HepG2 (cell line): ENCODE measurements around the gene TTLL11. TPM values are rescaled to one million over a fixed set of nuclear protein-coding genes. Genes with fewer than 3 reads are reported as not detected.

ENCODE experiments used
- ATAC-seq: fragments of 200-7000 bp; cut with Tn5 transposase; 3 replicates; pipeline ENCODE4 v1.9.1; 2020; ENCODE audit warnings: mild to moderate bottlenecking, moderate library complexity
- BruUV-seq: library from RNA; stranded (reverse); fragments of 400-500 nt; replicated peaks from 2 replicates; lab custom pipeline; 2021; lab: Mats Ljungman, UMichigan
- CTCF ChIA-PET: fragments of 300-600 bp; formaldehyde crosslinking; extraction: SDS; loops from one replicate; lab custom pipeline; 2021; ENCODE audit warnings: low total read pairs, inconsistent platforms, low intra/inter-chr PET ratio; lab: Yijun Ruan, JAX
- POLR2A ChIA-PET: fragments of 350-600 bp; sonication (Branson Sonifier 250); formaldehyde crosslinking; loops from one replicate; lab custom pipeline; 2020; ENCODE audit warnings: antibody characterized with exemption, inconsistent platforms; lab: Yijun Ruan, JAX
- DNase-seq: peaks from one replicate; pipeline ENCODE4 v3.0.0-alpha.2; 2015; ENCODE audit warnings: low spot score
- FAIRE-seq: peaks from 3 replicates; lab custom pipeline; 2011; peaks lifted over from hg19 to GRCh38; lab: Jason Lieb, UNC
- H2AFZ ChIP-seq: one replicate; pipeline ENCODE4 v1.6.1; 2011; ENCODE audit warnings: low read length, inconsistent platforms
- H3K27ac ChIP-seq: fragments of 300-600 bp; 3 replicates; pipeline ENCODE4 v1.8.0; 2011; ENCODE audit warnings: mixed run types, mild to moderate bottlenecking, mixed read lengths, low read length, inconsistent platforms; ENCODE audit not compliant: insufficient read depth; ENCODE audit errors: extremely low read length
- H3K27me3 ChIP-seq, 2 experiments: fragments of 200-600 bp in 1 of 2; 2 replicates in 1 of 2; 3 replicates in 1 of 2; pipeline versions ENCODE4 v1.6.0 to v1.8.0; 2011; ENCODE audit warnings: low read length in 2 of 2, mild to moderate bottlenecking in 2 of 2, moderate library complexity in 2 of 2, inconsistent platforms in 1 of 2; ENCODE audit not compliant: insufficient read depth in 2 of 2, control insufficient read depth in 1 of 2
- H3K36me3 ChIP-seq, 2 experiments: fragments of 200-600 bp in 1 of 2; replicated peaks in 1 of 2; 2 replicates in 1 of 2; 3 replicates in 1 of 2; pipeline versions ENCODE4 v1.5.1 to v1.8.0; 2011; ENCODE audit warnings: low read length in 2 of 2, inconsistent platforms in 1 of 2; ENCODE audit not compliant: insufficient read depth in 2 of 2, control insufficient read depth in 1 of 2
- H3K4me1 ChIP-seq: 2 replicates; pipeline ENCODE4 v1.5.1; 2012; ENCODE audit warnings: low read length, inconsistent platforms; ENCODE audit not compliant: insufficient read depth
- H3K4me2 ChIP-seq: 2 replicates; pipeline ENCODE4 v1.6.0; 2011; ENCODE audit warnings: low read depth, low read length, inconsistent platforms
- H3K4me3 ChIP-seq, 3 experiments: fragments of 200-600 bp in 1 of 3; sonication (generic), shearing (Covaris generic) in 1 of 3; replicated peaks in 1 of 3; 2 replicates each; pipeline ENCODE4 v1.5.1; 2011 to 2016; ENCODE audit warnings: low read length in 3 of 3, inconsistent platforms in 2 of 3, low read depth in 2 of 3, mild to moderate bottlenecking in 2 of 3, control low read depth in 1 of 3, mixed read lengths in 1 of 3; ENCODE audit not compliant: insufficient read depth in 1 of 3
- H3K79me2 ChIP-seq: one replicate; pipeline ENCODE4 v1.6.1; 2011; ENCODE audit warnings: low read length, inconsistent platforms; ENCODE audit not compliant: insufficient read depth
- H3K9ac ChIP-seq: 2 replicates; pipeline ENCODE4 v1.6.0; 2011; ENCODE audit warnings: mild to moderate bottlenecking, low read depth, low read length, inconsistent platforms; ENCODE audit not compliant: insufficient read depth
- H3K9me3 ChIP-seq: 2 replicates; pipeline ENCODE4 v1.5.1; 2012; ENCODE audit warnings: mild to moderate bottlenecking, low read length
- H4K20me1 ChIP-seq: 2 replicates; pipeline ENCODE4 v1.6.0; 2011; ENCODE audit warnings: inconsistent platforms, mild to moderate bottlenecking, low read length, moderate library complexity; ENCODE audit not compliant: insufficient read depth
- ARID3A ChIP-seq: IDR thresholded peaks from 2 replicates; pipeline ENCODE4 v1.6.1; 2012; ENCODE audit warnings: low read depth, low read length, improper control_type of control experiment
- CBX5 ChIP-seq: sonication (generic); formaldehyde crosslinking; IDR thresholded peaks from 2 replicates; pipeline ENCODE4 v1.4.0; 2020; ENCODE audit warnings: missing genetic modification reagents, borderline replicate concordance
- CHD4 ChIP-seq: fragments of 200-600 bp; sonication (generic); IDR thresholded peaks from 2 replicates; pipeline ENCODE4 v1.7.0; 2017; ENCODE audit warnings: mild to moderate bottlenecking, low read length, borderline replicate concordance
- IKZF4 ChIP-seq: sonication (generic); formaldehyde crosslinking; IDR thresholded peaks from 2 replicates; pipeline ENCODE4 v1.5.1; 2020; ENCODE audit warnings: borderline replicate concordance, mild to moderate bottlenecking, low read depth, missing genetic modification reagents; ENCODE audit errors: not compliant biosample characterization
- NFYB ChIP-seq: sonication (generic); formaldehyde crosslinking; IDR thresholded peaks from 2 replicates; pipeline ENCODE4 v1.4.0; 2020; ENCODE audit warnings: missing genetic modification reagents
- NR1H2 ChIP-seq: sonication (generic); formaldehyde crosslinking; IDR thresholded peaks from 2 replicates; pipeline ENCODE4 v1.8.1; 2022; ENCODE audit warnings: low read depth, missing genetic modification reagents, borderline replicate concordance
- RFX5 ChIP-seq: IDR thresholded peaks from 2 replicates; pipeline ENCODE4 v1.6.1; 2011; ENCODE audit warnings: low read depth, low read length, improper control_type of control experiment
- XBP1 ChIP-seq: sonication (generic); formaldehyde crosslinking; IDR thresholded peaks from 2 replicates; pipeline ENCODE4 v1.5.0; 2020; ENCODE audit warnings: missing genetic modification reagents
- ZBTB7A ChIP-seq: sonication (generic); formaldehyde crosslinking; IDR thresholded peaks from 2 replicates; pipeline ENCODE4 v1.8.0; 2022; ENCODE audit warnings: mild to moderate bottlenecking, missing genetic modification reagents
- ZFP90 ChIP-seq: sonication (generic); formaldehyde crosslinking; IDR thresholded peaks from 2 replicates; pipeline ENCODE4 v1.8.0; 2022; ENCODE audit warnings: missing genetic modification reagents, mild to moderate bottlenecking, inconsistent platforms, borderline replicate concordance
- ZMAT3 ChIP-seq: sonication (generic); formaldehyde crosslinking; conservative IDR thresholded peaks from 2 replicates; pipeline ENCODE4 v1.7.0; 2021; ENCODE audit warnings: missing genetic modification reagents
- ZNF513 ChIP-seq: sonication (generic); formaldehyde crosslinking; conservative IDR thresholded peaks from 2 replicates; pipeline ENCODE4 v1.5.0; 2020; ENCODE audit warnings: missing genetic modification reagents
- ZNF570 ChIP-seq: sonication (generic); formaldehyde crosslinking; IDR thresholded peaks from 2 replicates; pipeline ENCODE4 v1.4.0; 2020; ENCODE audit warnings: mild to moderate bottlenecking, missing genetic modification reagents, borderline replicate concordance
- ZNF766 ChIP-seq: sonication (generic); formaldehyde crosslinking; IDR thresholded peaks from 2 replicates; pipeline ENCODE4 v1.5.0; 2020; ENCODE audit warnings: missing genetic modification reagents, borderline replicate concordance
- WGBS: methylation state at CpG from one replicate; pipeline ENCODE4 v1.1.6; 2017; ENCODE audit warnings: low lambda C conversion rate; 5-methylcytosine and 5-hydroxymethylcytosine counted together
- in situ Hi-C: cut with HindIII; loops from 2 replicates; pipeline ENCODE4 v1.10.0; 2017; ENCODE audit warnings: low pct_unique_long_range_greater_than_20kb; ENCODE audit not compliant: extremely low pct_ligation_motif_present
- intact Hi-C: fragments of 100-400 bp; cut with micrococcal nuclease; formaldehyde crosslinking; loops from one replicate; pipeline ENCODE4 v1.10.0; 2022; ENCODE audit not compliant: unreplicated experiment
- polyA plus RNA-seq, 8 experiments: library from polyadenylated mRNA; depleted of rRNA in 3 of 8; stranded (reverse) in 7 of 8; unstranded in 1 of 8; fragments of >200 nt; fragmentation: Illumina TruSeq in 4 of 8; extraction: Trizol in 4 of 8; gene quantifications; 2 replicates each; pipeline versions ENCODE4 v1.2.1 to v1.2.3, GENCODE V29; 2011 to 2016; ENCODE audit warnings: low read depth in 4 of 8, missing spikeins in 1 of 8, mixed read lengths in 1 of 8; ENCODE audit not compliant: insufficient read depth in 1 of 8
- total RNA-seq, 5 experiments: library from RNA; depleted of rRNA; stranded (reverse); fragments of >200 nt; fragmentation: Illumina TruSeq; extraction: Trizol; gene quantifications; 2 replicates each; pipeline ENCODE4 v1.2.3, GENCODE V29; 2016; ENCODE audit warnings: low read depth in 1 of 5

The TTLL11 gene
- total and polyA plus RNA-seq, 2 of the 13 experiments (the other 11 are each of a cell fraction or from before 2014, with no cell fraction given): 4.5 to 5.2 TPM

DNA sequence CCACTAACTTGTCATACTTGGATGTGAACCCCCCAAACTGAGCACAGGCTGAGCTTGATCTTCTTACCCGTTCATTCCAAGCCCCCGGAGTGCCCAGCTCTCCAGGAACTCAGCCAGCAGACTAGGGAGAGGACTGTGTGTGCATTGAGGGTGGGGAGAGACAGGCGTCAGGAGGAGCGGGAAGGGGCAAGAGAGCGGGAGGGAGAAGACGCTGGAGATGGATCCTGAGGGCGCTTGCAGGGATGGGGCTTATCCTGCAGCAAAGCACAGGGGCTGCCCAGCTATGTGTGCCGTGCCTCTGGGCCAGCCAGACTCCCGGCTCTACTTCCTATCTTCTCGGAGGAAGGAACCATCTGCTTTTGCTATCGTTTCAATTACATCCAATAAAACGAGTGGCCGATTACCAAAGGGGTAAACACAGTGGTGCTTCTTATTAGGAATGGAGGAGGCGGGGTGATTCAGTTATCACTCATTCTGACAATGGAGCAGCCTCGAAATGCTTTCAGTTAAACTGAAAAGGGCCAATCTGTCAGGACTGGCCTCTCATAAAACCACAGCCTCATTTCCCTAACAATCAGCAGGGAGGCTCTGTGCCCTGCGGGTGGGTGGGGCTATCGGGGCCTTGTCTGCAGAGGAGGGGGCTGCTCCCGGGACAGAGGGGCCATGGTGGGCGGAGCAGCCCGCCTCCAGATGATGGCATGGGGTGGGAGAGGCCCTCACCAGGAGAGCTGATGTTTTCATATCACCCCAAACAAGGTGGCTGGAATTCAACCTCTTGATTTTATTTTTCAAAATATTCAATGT is 273.5 kb downstream of the TTLL11 start:
- Histone ChIP-seq H2AFZ (no peak overlapping the region), H4K20me1 (no peaks in the 10 kb centered on the region), H3K9ac (no peak overlapping the region), H3K27ac (no peak overlapping the region), H3K27me3 (peaks cover 1 to 64% of the 10 kb centered on the region in 2 experiments; a peak in 4 of 5 replicates), H3K4me2 (no peak overlapping the region), H3K4me1 (peaks cover 2% of the 10 kb centered on the region; the same call in 1 of the 2 replicates), H3K36me3 (no peaks in the 10 kb centered on the region), H3K4me3 (no peak overlapping the region), H3K79me2 (no peaks in the 10 kb centered on the region), H3K9me3 (no peaks in the 10 kb centered on the region)
- TF ChIP-seq XBP1 (CRISPR knock-in tag): no peak
- no peak for TF ChIP-seq CBX5 (CRISPR knock-in tag)
- TF ChIP-seq CHD4: no peak
- TF ChIP-seq ARID3A: no peak
- no peak for TF ChIP-seq ZNF513 (CRISPR knock-in tag)
- TF ChIP-seq ZMAT3: no peak
- no peak for TF ChIP-seq RFX5
- no peak for TF ChIP-seq ZNF766
- no peak for TF ChIP-seq ZFP90 (CRISPR knock-in tag)
- no peak for TF ChIP-seq ZBTB7A (CRISPR knock-in tag)
- no peak for TF ChIP-seq NFYB (CRISPR knock-in tag)
- no peak for TF ChIP-seq NR1H2 (CRISPR knock-in tag)
- TF ChIP-seq ZNF570 (CRISPR knock-in tag): no peak
- no peak for TF ChIP-seq IKZF4 (CRISPR knock-in tag)
- ATAC-seq: no peak
- WGBS: 26% methylated on average over 18 of the region's 20 CpGs
- in situ Hi-C loops: no loop called here
- FAIRE-seq: no peak
- intact Hi-C loops: loop anchor here (10.0 kb wide), 1 partner anchor 75 kb away; no protein-coding TSS in a partner anchor
- ChIA-PET POLR2A (interaction anchor here (1.0 kb wide), 1 partner anchor 69 kb away, joined by 3 read pairs; no protein-coding TSS in a partner anchor), CTCF (no interaction called here)
- no TSS peak for BruUV-seq
- DNase-seq: no peak
